Lung (tissue), 12 donors: ENCODE data around the gene TTLL5. TPM values are rescaled to one million over a fixed set of nuclear protein-coding genes. Genes with fewer than 3 reads are reported as not detected.

Experiments used
- ATAC-seq: fragments of 200-7000 bp; cut with Tn5 transposase; one replicate; pipeline ENCODE4 v1.9.1; 2020; ENCODE audit warnings: moderate number of reproducible peaks; ENCODE audit not compliant: insufficient read depth, low FRiP score
- DNase-seq, 3 donors: peaks; one replicate each; pipeline ENCODE4 v3.0.0-alpha.2; 2013 to 2017
- H3K27ac ChIP-seq, 2 donors: one replicate each; pipeline ENCODE4 v1.5.1; 2013; ENCODE audit warnings: mild to moderate bottlenecking in 2 of 2, moderate library complexity in 2 of 2, control low read depth in 1 of 2, inconsistent platforms in 1 of 2, low read depth in 1 of 2, low read length in 1 of 2
- H3K27me3 ChIP-seq, 3 donors: one replicate each; pipeline ENCODE4 v1.5.1; 2013; ENCODE audit warnings: low read length in 2 of 3; ENCODE audit not compliant: control insufficient read depth in 3 of 3, insufficient read depth in 3 of 3
- H3K36me3 ChIP-seq, 4 donors: one replicate each; pipeline ENCODE4 v1.5.1; 2013; ENCODE audit warnings: low read length in 4 of 4, mild to moderate bottlenecking in 1 of 4, moderate library complexity in 1 of 4; ENCODE audit not compliant: control insufficient read depth in 4 of 4, insufficient read depth in 4 of 4
- H3K4me1 ChIP-seq, 5 donors: one replicate each; pipeline ENCODE4 v1.5.1; 2013; ENCODE audit warnings: low read length in 5 of 5, mild to moderate bottlenecking in 2 of 5, moderate library complexity in 1 of 5; ENCODE audit not compliant: control insufficient read depth in 5 of 5, insufficient read depth in 5 of 5
- H3K4me3 ChIP-seq: one replicate; pipeline ENCODE4 v1.5.1; 2013; ENCODE audit warnings: mild to moderate bottlenecking, control low read depth, moderate library complexity
- H3K9ac ChIP-seq, 2 donors: one replicate each; pipeline ENCODE4 v1.5.1; 2013; ENCODE audit warnings: low read length in 2 of 2, control low read depth in 1 of 2; ENCODE audit not compliant: insufficient read depth in 1 of 2
- H3K9me3 ChIP-seq, 4 donors: one replicate each; pipeline ENCODE4 v1.5.1; 2013; ENCODE audit warnings: low read length in 3 of 4, mild to moderate bottlenecking in 1 of 4, moderate library complexity in 1 of 4; ENCODE audit not compliant: control insufficient read depth in 4 of 4, insufficient read depth in 3 of 4
- WGBS, 2 donors: extraction: QIAGEN DNeasy Blood & Tissue Kit; methylation state at CpG; one replicate each; pipeline ENCODE4 v1.1.7; 2013; 5-methylcytosine and 5-hydroxymethylcytosine counted together
- polyA plus RNA-seq, 2 donors: library from polyadenylated mRNA; stranded (reverse); fragments of 200-250 nt; gene quantifications; one replicate each; pipeline ENCODE4 v1.2.1, GENCODE V29; 2013
- total RNA-seq, 2 donors: library from RNA; depleted of rRNA in 1 of 2; stranded (reverse); fragments of >200 nt in 1 of 2; gene quantifications; one replicate each; pipeline ENCODE4 v1.2.1, GENCODE V29; 2014 to 2021
- TF ChIP-seq, protein P1 (sequence below): IDR thresholded peaks from 2 replicates; pipeline ENCODE4 v1.5.1; 2012; ENCODE audit warnings: mild to moderate bottlenecking; ENCODE audit errors: control extremely low read depth, extremely low read depth
- donor health status: control.
- donor health status: control.
- donor health status: Bipolar disorder and iron deficiency.
- donor health status: healthy.
- donor health status: DM: yes; HTN: yes; CAD: no.

TTLL5 gene
- total and polyA plus RNA-seq, 4 donors, result 10.3 to 58.6 (median 28.8) TPM

DNA sequence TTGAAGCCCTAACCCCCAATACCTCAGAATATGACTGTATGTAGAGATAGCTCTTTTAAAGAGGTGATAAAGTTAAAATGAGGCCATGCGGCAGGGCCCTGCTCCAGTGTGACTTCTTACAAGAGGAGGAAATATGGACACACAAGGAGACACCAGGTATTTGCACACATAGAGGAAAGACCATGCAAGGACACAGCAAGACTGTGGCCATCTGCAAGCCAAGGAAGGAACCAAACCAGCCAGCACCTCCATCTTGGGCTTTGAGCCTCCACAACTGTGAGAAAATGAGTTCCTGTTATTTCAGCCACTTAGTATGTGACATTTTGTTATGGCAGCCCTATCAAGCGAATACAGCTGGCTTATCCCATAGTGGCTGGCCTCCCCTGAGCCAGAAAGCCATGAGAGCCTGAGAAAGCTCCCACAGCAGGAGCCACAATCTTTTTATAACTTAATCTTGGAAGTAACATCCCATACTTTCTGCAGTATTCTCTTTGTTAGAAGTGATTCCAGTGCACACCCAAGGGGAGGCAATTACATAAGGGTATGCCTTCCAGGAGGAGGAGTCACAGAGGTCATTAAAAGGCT, 272.8 kb downstream of the TTLL5 start:
- Histone ChIP-seq H3K4me1 (peaks cover 0 to 8% (median 0%) of the 10 kb centered on the region in 5 donors), H3K9me3 (no peaks in the 10 kb centered on the region), H3K27me3 (no peaks in the 10 kb centered on the region), H3K4me3 (no peak overlapping the region), H3K27ac (no peak overlapping the region), H3K36me3 (peaks cover 0 to 5% (median 0%) of the 10 kb centered on the region in 4 donors), H3K9ac (no peak overlapping the region)
- WGBS, 2 donors, result 47 to 79% methylated on average over 2 of the region's 2 CpGs
- DNase-seq (no peak), ATAC-seq (no peak)
- TF ChIP-seq, protein P1, sequence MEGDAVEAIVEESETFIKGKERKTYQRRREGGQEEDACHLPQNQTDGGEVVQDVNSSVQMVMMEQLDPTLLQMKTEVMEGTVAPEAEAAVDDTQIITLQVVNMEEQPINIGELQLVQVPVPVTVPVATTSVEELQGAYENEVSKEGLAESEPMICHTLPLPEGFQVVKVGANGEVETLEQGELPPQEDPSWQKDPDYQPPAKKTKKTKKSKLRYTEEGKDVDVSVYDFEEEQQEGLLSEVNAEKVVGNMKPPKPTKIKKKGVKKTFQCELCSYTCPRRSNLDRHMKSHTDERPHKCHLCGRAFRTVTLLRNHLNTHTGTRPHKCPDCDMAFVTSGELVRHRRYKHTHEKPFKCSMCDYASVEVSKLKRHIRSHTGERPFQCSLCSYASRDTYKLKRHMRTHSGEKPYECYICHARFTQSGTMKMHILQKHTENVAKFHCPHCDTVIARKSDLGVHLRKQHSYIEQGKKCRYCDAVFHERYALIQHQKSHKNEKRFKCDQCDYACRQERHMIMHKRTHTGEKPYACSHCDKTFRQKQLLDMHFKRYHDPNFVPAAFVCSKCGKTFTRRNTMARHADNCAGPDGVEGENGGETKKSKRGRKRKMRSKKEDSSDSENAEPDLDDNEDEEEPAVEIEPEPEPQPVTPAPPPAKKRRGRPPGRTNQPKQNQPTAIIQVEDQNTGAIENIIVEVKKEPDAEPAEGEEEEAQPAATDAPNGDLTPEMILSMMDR, result no peak

DNA sequence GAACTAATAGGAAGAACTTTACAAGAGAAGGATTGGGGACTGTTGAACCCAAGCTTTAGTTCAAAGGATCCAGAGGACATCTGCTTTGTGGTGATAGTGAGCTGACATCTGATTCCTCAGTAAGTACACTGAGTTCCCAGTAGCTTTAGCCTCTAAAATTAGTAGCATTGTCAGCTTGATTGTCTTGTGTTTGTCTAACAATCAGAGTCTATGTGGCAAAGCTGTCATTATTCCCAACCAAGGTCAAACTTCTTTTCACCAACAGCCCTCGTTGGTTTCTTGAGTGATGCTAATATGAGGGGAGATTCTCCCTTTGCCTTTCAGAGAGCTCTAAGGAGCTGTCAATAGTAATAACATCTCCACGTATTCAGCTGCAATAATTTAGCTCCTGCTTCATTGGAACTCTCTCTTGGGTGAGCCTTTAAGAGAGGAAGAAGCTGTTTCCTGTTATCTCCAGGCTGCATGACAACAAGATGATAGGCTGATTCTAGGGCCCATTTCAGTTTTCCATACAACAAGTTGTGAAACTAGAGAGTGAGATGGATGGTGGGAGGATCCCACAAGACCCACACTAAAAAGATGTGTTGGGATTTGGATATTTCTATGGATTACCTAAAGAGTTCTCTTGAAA, 274.1 kb downstream of the TTLL5 start:
- Histone ChIP-seq H3K4me1 (peaks cover 0 to 8% (median 0%) of the 10 kb centered on the region in 5 donors), H3K4me3 (no peak overlapping the region), H3K9ac (no peak overlapping the region), H3K27ac (no peak overlapping the region), H3K36me3 (peaks cover 0 to 5% (median 0%) of the 10 kb centered on the region in 4 donors), H3K9me3 (no peaks in the 10 kb centered on the region), H3K27me3 (no peaks in the 10 kb centered on the region)
- ATAC-seq (no peak), DNase-seq (no peak)
- TF ChIP-seq, protein P1, result no peak
- 71 to 76% methylated on average over 2 of the region's 2 CpGs for whole genome bisulfite sequencing, 2 donors

DNA sequence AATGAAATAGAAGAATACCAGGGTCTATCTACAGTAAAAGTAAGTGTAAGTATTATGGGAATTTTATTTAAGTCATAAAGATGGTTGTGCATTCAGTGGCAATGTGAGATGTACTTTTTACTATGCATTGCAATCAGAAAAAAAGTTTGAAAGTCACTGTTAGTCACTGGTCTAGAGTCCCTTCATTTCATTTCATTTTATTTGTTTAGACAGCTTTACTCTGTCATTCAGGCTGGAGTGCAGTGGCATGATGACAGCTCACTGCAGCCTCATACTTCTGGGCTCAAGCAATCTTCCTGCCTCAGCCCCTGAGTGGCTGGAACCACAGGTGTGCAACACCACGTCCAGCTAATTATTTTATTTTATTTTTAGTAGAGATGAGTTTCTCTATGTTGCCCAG, 278.2 kb downstream of the TTLL5 start:
- H3K27me3 ChIP-seq, result no peaks in the 10 kb centered on the region
- H3K4me3 ChIP-seq, result no peak overlapping the region
- no peaks in the 10 kb centered on the region for H3K9me3 ChIP-seq
- H3K36me3 ChIP-seq, result peaks cover 0 to 3% (median 0%) of the 10 kb centered on the region in 4 donors
- H3K27ac ChIP-seq, result no peak overlapping the region
- WGBS, 2 donors, result 73 to 87% methylated on average over 1 of the region's 1 CpG
- H3K4me1 ChIP-seq, result peaks cover 0 to 8% (median 0%) of the 10 kb centered on the region in 5 donors
- TF ChIP-seq, protein P1, result no peak
- no peak for ATAC-seq
- no peak for DNase-seq
- H3K9ac ChIP-seq, result no peak overlapping the region
